Liver (tissue), 3 donors: ENCODE measurements around the gene FAR1.

Source experiments
- CTCF ChIP-seq: fragments of 150-350 bp; IDR thresholded peaks from 2 replicates; pipeline ENCODE4 v1.5.1; 2017; ENCODE audit warnings: improper control_type of control experiment, low read depth, low read length; ENCODE audit not compliant: missing input control
- EGR1 ChIP-seq, 2 donors: IDR thresholded peaks; 2 replicates each; pipeline ENCODE4 v1.6.1; 2016 to 2018; ENCODE audit warnings: antibody characterized with exemption in 2 of 2, low read depth in 2 of 2
- GABPA ChIP-seq, 2 donors: IDR thresholded peaks in 1 of 2; conservative IDR thresholded peaks in 1 of 2; 2 replicates each; pipeline ENCODE4 v1.6.1; 2016; ENCODE audit warnings: antibody characterized with exemption in 2 of 2, mild to moderate bottlenecking in 1 of 2, moderate library complexity in 1 of 2
- JUND ChIP-seq, 2 donors: IDR thresholded peaks; 2 replicates each; pipeline ENCODE4 v1.6.1; 2016; ENCODE audit warnings: antibody characterized with exemption in 2 of 2
- MAX ChIP-seq: IDR thresholded peaks from 2 replicates; pipeline ENCODE4 v1.6.1; 2016; ENCODE audit warnings: antibody characterized with exemption
- REST ChIP-seq: IDR thresholded peaks from 2 replicates; pipeline ENCODE4 v1.6.1; 2016; ENCODE audit warnings: antibody characterized with exemption, mild to moderate bottlenecking
- SP1 ChIP-seq: IDR thresholded peaks from 2 replicates; pipeline ENCODE4 v1.6.1; 2018; ENCODE audit warnings: antibody characterized with exemption, mild to moderate bottlenecking
- TAF1 ChIP-seq: conservative IDR thresholded peaks from 2 replicates; pipeline ENCODE4 v1.6.1; 2016; ENCODE audit warnings: antibody characterized with exemption, mild to moderate bottlenecking
- YY1 ChIP-seq: IDR thresholded peaks from 2 replicates; pipeline ENCODE4 v1.6.1; 2016; ENCODE audit warnings: antibody characterized with exemption, mild to moderate bottlenecking
- donor health status: healthy.
- donor health status: healthy.

- TF ChIP-seq EGR1 (IDR thresholded peaks at IDR 0.05; ENCODE audit: low read depth in 2 of 2) (no peak), CTCF (no peak), GABPA (IDR thresholded peaks at IDR 0.05 in 1 of 2, conservative IDR thresholded peaks at IDR 0.05 in 1 of 2) (no peak), TAF1 (no peak), REST (no peak), MAX (no peak), YY1 (no peak), JUND (IDR thresholded peaks at IDR 0.05) (no peak), SP1 (no peak)
Observed at GRCh38 chr11:13697710-13698109, 29.2 kb downstream of the FAR1 start.
